ENCODE data around the gene FAM76A.
A peak's percentile ranks its signal among the peaks of the same experiment; 100 is the strongest.
"Not testable (repeated sequence)": the region's sequence is repeated elsewhere in the genome, so short reads cannot be mapped to it uniquely, and the experiment has no call there.

Gene FAM76A

GRCh38 chr1:27725374-27726172 lies at the start of gene FAM76A:
TSS of gene FAM76A (plus strand) at chr1:27725961. CDS start at chr1:27726081, 120 bp downstream.
- DNase-seq (ENCODE audit: low read depth in 1 of 2, low spot score in 1 of 2): peak; percentile 98 to 99

GRCh38 chr1:27676410-27676809 lies 49.4 kb upstream of the FAM76A start:
- DNase-seq (ENCODE audit: low read depth in 1 of 2, low spot score in 1 of 2): no peak

DNA sequence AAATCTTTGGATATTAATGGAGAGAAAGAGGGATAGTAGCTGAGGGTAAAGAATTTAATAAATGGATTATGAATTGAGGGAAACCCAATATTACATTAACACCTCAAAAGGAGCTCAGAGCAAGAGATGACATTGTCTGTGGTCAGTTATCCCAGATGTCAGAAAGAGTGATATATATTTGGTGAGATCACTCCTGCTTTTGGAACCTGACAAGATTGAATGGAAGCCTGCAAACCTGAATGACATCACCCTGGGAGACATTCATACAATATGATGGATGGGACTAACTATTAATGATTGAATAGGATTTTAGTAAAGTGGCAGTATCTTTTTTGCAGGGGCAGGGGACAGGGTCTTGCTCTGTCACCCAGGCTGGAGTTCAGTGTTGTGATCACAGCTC lies 47.0 kb upstream of the FAM76A start:
- DNase-seq (ENCODE audit: low read depth in 1 of 2, low spot score in 1 of 2): no peak

- DNase-seq (ENCODE audit: low read depth in 1 of 2, low spot score in 1 of 2): not testable (repeated sequence)
Observed at GRCh38 chr1:27680225-27680791, 45.5 kb upstream of the FAM76A start.

- not testable (repeated sequence) for DNase-seq (ENCODE audit: low read depth in 1 of 2, low spot score in 1 of 2)
Observed at GRCh38 chr1:27681580-27681979, 44.2 kb upstream of the FAM76A start.

- no peak for DNase-seq (ENCODE audit: low read depth in 1 of 2, low spot score in 1 of 2)
Observed at GRCh38 chr1:27682351-27682944, 43.3 kb upstream of the FAM76A start.

DNA sequence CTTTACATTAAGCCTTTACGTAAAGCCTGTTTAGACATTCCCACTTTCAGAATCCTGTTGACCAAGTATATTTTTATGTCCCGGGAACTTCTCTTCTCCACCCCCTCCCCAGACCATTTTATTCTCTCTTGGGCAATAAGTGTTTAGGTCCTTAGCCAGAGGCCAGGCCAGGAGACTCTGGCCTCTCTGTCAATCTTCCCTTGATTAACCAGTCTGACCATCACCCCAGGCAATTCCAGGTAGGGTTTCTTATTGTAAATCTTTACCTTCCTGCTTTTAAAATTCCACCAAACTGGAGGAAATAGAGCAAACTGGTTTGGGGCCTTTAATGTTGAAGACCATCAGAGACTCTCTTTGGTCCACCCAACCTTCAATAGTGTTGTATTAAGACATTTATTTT lies 41.6 kb upstream of the FAM76A start:
- DNase-seq (ENCODE audit: low read depth in 1 of 2, low spot score in 1 of 2): no peak

DNA sequence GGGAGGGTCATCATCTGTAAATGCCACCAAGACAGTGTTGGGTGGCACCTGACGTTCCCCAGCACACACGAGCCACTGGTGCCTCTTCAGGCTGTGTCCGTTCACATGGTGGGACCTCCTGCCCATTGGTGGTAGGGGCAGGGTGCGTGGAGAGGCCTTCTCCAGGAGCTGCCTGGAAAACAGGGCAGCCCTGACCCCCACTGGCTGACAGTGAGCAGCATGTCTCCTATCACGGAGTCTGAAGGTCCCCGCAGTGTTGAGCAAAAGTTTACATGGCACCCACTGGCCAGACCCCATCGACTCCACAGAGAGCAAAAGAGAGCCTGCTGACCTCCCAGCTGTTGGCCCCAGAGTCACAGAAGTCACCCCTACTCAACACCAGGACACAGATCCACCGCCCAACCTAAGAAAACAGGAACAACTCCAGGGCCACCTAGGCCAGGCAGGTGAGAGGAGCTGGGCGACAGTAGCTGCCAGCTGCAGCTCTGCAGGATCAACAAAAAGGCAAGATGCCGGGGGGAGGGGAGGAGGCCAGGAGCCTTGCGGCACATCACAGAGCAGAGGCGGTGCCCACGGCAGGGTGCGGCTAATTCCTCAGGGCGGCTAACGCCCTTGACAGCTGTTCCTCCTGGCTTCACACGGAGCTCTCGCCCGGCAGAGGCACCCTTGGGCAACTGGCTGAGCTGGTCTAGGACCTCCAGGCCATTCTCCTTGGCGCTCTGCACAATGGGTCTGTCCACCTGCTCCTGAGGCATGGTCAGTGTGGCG lies 39.4 kb upstream of the FAM76A start:
- no peak for DNase-seq (ENCODE audit: low read depth in 1 of 2, low spot score in 1 of 2)

DNA sequence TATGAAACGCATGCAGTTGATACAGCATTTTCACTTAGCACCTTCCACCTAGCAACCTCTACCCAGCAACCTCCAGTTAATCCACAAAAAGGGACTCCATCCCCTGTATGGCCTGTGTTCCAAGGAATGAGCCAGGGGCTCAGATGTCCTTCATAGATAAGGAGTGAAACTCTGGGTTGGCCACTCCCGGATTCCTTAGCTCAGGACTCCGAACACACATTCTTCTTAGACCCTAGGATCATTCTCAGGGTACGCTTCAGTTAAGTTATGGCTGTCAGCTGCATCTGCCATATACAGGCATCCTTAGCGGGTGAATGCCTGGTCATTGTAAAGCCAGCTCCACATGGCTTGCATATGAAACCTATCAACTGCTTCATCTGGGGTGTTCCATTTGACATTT lies 37.9 kb upstream of the FAM76A start:
- DNase-seq (ENCODE audit: low read depth in 1 of 2, low spot score in 1 of 2): no peak

DNA sequence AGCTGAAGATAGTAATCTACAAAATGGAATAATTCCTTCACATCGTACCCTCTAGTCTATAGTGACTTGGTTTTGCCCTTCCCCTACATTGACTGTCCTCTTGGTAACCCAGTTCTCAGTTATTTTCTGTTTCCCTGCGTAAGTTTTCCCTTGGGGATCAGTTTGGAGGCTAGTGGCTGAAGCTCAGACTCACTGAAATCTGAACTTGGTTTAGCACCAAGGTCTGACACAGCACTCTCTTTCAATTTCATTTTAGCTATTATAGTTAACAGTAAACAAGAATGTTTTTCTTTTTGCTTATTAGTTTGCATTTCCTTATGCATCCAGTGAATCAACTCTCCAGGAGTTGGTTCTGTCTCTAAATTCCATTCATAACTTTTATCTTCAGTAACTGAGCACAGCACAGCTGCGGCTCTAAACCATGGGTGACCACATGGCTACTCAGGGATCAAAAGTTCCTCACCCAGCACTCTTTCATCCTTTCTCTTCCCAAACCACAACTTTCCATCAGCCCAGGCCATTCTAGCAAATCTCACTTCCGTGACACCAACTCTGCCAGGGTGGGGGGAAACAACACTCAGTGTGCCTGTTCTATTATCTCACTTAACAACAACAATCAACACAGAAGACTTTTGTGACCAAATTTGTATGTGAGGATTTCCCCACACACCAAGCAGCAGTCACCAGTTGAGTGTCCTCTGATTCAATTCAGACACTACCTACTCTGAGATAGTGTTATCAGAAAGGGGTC lies 36.2 kb upstream of the FAM76A start:
- DNase-seq (ENCODE audit: low read depth in 1 of 2, low spot score in 1 of 2): no peak

GRCh38 chr1:27690183-27690582 lies 35.6 kb upstream of the FAM76A start:
- DNase-seq (ENCODE audit: low read depth in 1 of 2, low spot score in 1 of 2): no peak

GRCh38 chr1:27696835-27697234 lies 28.9 kb upstream of the FAM76A start:
- DNase-seq (ENCODE audit: low read depth in 1 of 2, low spot score in 1 of 2): not testable (repeated sequence)

DNA sequence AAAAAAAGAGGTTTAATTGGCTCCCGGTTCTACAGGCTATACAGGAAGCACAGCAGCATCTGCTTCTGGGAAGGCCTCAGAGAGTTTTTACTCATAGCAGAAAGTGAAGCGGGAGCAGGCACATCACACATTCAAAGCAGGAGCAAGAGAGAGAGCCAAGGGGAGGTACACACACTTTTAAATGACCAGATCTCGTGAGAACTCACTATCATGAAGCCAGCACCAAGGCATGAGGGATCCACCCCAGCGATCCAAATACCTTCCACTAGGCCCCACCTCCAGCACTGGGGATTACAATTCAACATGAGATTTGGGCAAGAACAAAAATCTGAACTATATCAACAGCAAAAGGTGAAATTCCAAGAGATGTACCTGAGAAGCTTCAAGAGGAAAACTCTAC lies 20.8 kb upstream of the FAM76A start:
- DNase-seq (ENCODE audit: low read depth in 1 of 2, low spot score in 1 of 2): no peak

DNA sequence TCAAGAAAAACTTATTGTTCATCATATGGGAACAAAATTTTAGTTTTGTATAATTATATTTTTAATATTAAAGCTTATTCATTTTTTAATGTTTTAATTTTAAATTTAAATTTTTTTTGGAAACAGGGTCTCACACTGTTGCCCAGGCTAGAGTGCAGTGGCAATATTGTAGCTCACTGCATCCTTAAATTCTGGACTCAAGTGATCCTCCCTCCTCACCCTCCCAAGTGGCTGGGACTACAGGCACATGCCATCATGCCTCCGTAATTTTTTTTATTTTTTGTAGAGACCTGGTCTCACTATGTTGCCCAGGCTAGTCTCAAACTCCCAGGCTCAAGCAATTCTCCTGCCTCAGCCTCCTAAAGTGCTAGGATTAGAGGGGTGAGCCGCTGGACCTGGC lies 20.2 kb upstream of the FAM76A start:
- no peak for DNase-seq (ENCODE audit: low read depth in 1 of 2, low spot score in 1 of 2)

DNA sequence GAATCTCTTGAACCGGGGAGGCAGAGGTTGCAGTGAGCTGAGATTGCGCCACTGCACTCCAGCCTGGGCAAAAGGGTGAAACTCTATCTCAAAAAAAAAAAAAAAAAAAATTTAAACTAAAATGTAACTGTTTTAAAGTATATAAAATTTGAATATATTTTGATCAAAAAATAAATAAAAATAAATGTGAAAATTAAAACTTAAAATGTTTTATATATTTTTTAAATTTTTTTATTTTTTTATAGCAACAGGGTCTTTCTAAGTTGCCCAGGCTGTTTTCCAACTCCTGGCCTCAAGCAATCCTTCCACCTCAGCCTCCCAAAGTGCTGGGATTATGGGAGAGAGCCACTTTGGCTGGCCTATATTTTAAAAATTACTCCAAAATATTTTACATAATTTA lies 15.2 kb upstream of the FAM76A start:
- no peak for DNase-seq (ENCODE audit: low read depth in 1 of 2, low spot score in 1 of 2)

GRCh38 chr1:27713139-27713725 lies 12.5 kb upstream of the FAM76A start:
- DNase-seq (ENCODE audit: low read depth in 1 of 2, low spot score in 1 of 2): no peak

DNA sequence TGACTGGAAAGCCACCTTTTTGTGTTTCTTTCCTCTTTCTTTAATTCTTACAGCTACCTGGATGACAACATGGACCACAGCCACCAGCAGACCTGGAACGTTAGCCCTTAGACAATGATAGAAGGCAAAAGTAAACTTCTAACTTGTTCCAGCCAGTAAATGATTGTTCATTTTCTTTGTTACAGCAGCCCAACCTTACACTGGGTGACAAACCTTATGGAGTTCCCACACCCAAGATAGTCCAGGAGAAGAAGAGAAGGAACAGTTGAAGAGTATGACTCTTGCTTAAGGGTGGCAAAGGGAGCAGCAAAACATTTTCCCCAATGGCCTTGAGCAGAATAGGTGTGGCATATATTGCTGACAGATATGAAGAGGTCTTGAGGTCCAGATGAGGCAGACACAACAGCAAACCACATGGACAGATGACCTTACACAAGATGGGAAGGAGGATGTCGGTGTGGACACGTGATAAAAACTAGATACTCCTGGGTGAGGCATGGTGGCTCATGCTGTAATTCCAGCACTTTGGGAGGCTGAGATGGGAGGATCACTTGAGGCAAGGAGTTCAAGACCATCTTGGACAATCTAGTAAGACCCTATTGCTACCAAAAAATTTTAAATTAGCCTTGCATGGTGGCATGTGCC lies 11.8 kb upstream of the FAM76A start:
- DNase-seq (ENCODE audit: low read depth in 1 of 2, low spot score in 1 of 2): no peak

GRCh38 chr1:27716262-27716895 lies 9.4 kb upstream of the FAM76A start:
- DNase-seq (ENCODE audit: low read depth in 1 of 2, low spot score in 1 of 2): no peak

Data from activated T-helper 1 cell treated with anti-CD3 and anti-CD28 coated beads, Interleukin-2, amount 50 U/mL, for 16 hours (primary cell).